ENCODE measurements around the gene INS. TPM values are rescaled to one million over a fixed set of nuclear protein-coding genes. Genes with fewer than 3 reads are reported as not detected.

INS gene
- total and polyA plus RNA-seq, 2 of the 13 experiments (the other 11 are each of a cell fraction or from before 2014, with no cell fraction given): not detected

GRCh38 chr11:2182692-2183474 is 21.9 kb upstream of the INS start (continued):
- no peak for TF ChIP-seq AHDC1 (CRISPR knock-in tag; IDR thresholded peaks at IDR 0.05; ENCODE audit: borderline replicate concordance)
- TF ChIP-seq ZFX (CRISPR knock-in tag; IDR thresholded peaks at IDR 0.05; ENCODE audit: low read depth): no peak
- TF ChIP-seq ZNF318 (CRISPR knock-in tag; IDR thresholded peaks at IDR 0.05): no peak
- TF ChIP-seq ZNF841 (CRISPR knock-in tag; IDR thresholded peaks at IDR 0.05; ENCODE audit: borderline replicate concordance): no peak
- TF ChIP-seq RCOR2 (CRISPR knock-in tag; IDR thresholded peaks at IDR 0.05): no peak
- TF ChIP-seq ZNF570 (CRISPR knock-in tag; IDR thresholded peaks at IDR 0.05; ENCODE audit: borderline replicate concordance): no peak
- no peak for TF ChIP-seq ZBTB26 (CRISPR knock-in tag; IDR thresholded peaks at IDR 0.05; ENCODE audit: borderline replicate concordance)
- TF ChIP-seq HIVEP1 (CRISPR knock-in tag; IDR thresholded peaks at IDR 0.05): no peak
- TF ChIP-seq ZNF724P (CRISPR knock-in tag; IDR thresholded peaks at IDR 0.05; ENCODE audit: borderline replicate concordance): no peak
- no peak for TF ChIP-seq GATAD1 (CRISPR knock-in tag; IDR thresholded peaks at IDR 0.05)
- TF ChIP-seq MEIS2 (CRISPR knock-in tag; IDR thresholded peaks at IDR 0.05): no peak
- no peak for TF ChIP-seq AHR (CRISPR knock-in tag; IDR thresholded peaks at IDR 0.05)
- no peak for TF ChIP-seq ZNF567 (CRISPR knock-in tag; IDR thresholded peaks at IDR 0.05; ENCODE audit: borderline replicate concordance)

All from HepG2 (cell line).